ENCODE data around the gene ACTR5.

Gene ACTR5

GRCh38 chr20:38706509-38706908 is 41.8 kb upstream of the ACTR5 start:
- H3K4me3 ChIP-seq (ENCODE audit: low read depth, low read length), result no peak overlapping the region
- in situ Hi-C loops (cut with HindIII; ENCODE audit: low pct_ligation_motif_present, low sequenced_read_pairs), result no loop called here
- no peaks in the 10 kb centered on the region for H3K36me3 ChIP-seq (replicated peaks)
- no peak for DNase-seq
- H3K27ac ChIP-seq, result no peak overlapping the region
- H3K27me3 ChIP-seq (replicated peaks), result peaks cover 5% of the 10 kb centered on the region
- TF ChIP-seq, protein P1, sequence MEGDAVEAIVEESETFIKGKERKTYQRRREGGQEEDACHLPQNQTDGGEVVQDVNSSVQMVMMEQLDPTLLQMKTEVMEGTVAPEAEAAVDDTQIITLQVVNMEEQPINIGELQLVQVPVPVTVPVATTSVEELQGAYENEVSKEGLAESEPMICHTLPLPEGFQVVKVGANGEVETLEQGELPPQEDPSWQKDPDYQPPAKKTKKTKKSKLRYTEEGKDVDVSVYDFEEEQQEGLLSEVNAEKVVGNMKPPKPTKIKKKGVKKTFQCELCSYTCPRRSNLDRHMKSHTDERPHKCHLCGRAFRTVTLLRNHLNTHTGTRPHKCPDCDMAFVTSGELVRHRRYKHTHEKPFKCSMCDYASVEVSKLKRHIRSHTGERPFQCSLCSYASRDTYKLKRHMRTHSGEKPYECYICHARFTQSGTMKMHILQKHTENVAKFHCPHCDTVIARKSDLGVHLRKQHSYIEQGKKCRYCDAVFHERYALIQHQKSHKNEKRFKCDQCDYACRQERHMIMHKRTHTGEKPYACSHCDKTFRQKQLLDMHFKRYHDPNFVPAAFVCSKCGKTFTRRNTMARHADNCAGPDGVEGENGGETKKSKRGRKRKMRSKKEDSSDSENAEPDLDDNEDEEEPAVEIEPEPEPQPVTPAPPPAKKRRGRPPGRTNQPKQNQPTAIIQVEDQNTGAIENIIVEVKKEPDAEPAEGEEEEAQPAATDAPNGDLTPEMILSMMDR (IDR thresholded peaks at IDR 0.05; ENCODE audit: low read depth, low read length, missing control alignments), result no peak

GRCh38 chr20:38714308-38714707 is 34.0 kb upstream of the ACTR5 start:
- DNase-seq, result no peak
- Histone ChIP-seq H3K4me3 (ENCODE audit: low read depth, low read length) (no peak overlapping the region), H3K27me3 (replicated peaks) (peaks cover 12% of the 10 kb centered on the region), H3K27ac (no peak overlapping the region), H3K36me3 (replicated peaks) (no peaks in the 10 kb centered on the region)
- TF ChIP-seq, protein P1 (IDR thresholded peaks at IDR 0.05; ENCODE audit: low read depth, low read length, missing control alignments), result no peak
- in situ Hi-C loops (cut with HindIII; ENCODE audit: low pct_ligation_motif_present, low sequenced_read_pairs), result no loop called here

DNA sequence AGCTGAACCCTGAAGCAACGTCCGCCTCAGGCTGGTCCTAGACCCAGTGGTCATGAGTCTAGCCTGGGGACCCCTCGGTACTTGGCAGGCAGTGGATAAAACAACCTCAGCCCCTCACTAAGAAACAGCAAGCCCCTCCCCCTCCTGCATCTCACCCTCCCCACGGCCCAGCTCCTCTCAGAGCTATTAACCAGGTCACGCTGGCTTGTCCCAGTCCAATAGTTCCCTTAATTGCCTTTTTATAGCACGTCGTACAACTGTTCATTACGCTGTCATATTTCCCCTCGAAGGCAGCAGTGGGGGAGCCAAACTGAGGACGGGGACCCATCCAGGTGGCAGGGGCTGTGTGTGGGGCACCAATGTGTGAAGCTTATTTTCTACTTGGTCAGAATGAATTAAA is 32.6 kb upstream of the ACTR5 start:
- H3K27me3 ChIP-seq (replicated peaks), result peaks cover 23% of the 10 kb centered on the region
- TF ChIP-seq, protein P1 (IDR thresholded peaks at IDR 0.05; ENCODE audit: low read depth, low read length, missing control alignments), result no peak
- DNase-seq, result no peak
- H3K4me3 ChIP-seq (ENCODE audit: low read depth, low read length), result no peak overlapping the region
- in situ Hi-C loops (cut with HindIII; ENCODE audit: low pct_ligation_motif_present, low sequenced_read_pairs), result no loop called here
- H3K27ac ChIP-seq, result no peak overlapping the region
- H3K36me3 ChIP-seq (replicated peaks), result no peaks in the 10 kb centered on the region

DNA sequence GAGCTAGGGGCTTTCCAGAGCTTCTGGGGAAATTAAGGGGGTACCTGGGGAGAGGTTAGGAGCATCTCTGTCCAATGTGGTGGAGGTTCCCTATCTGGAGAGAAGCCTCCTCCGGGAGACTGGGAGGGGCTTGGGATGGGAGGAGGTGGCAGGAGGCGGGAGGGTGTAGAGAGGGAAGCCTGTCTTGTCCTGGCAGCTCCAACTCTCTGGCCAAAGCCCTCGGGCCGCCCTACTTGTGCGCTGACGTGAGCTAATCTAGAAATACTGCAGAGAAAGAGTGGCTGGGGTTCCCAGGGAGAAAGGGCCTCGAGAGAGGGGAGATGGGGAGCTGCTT is 25.6 kb upstream of the ACTR5 start:
- H3K36me3 ChIP-seq (replicated peaks), result no peaks in the 10 kb centered on the region
- H3K27me3 ChIP-seq (replicated peaks), result peaks cover 86% of the 10 kb centered on the region
- DNase-seq, result no peak
- TF ChIP-seq, protein P1 (IDR thresholded peaks at IDR 0.05; ENCODE audit: low read depth, low read length, missing control alignments), result no peak
- H3K27ac ChIP-seq, result no peak overlapping the region
- in situ Hi-C loops (cut with HindIII; ENCODE audit: low pct_ligation_motif_present, low sequenced_read_pairs), result no loop called here
- no peak overlapping the region for H3K4me3 ChIP-seq (ENCODE audit: low read depth, low read length)

- TF ChIP-seq, protein P1 (IDR thresholded peaks at IDR 0.05; ENCODE audit: low read depth, low read length, missing control alignments), result no peak
- Histone ChIP-seq H3K27me3 (replicated peaks) (peaks cover 92% of the 10 kb centered on the region), H3K4me3 (ENCODE audit: low read depth, low read length) (no peak overlapping the region), H3K36me3 (replicated peaks) (no peaks in the 10 kb centered on the region), H3K27ac (no peak overlapping the region)
- in situ Hi-C loops (cut with HindIII; ENCODE audit: low pct_ligation_motif_present, low sequenced_read_pairs), result no loop called here
- DNase-seq, result no peak
These were observed 25.0 kb upstream of the ACTR5 start for GRCh38 chr20:38723017-38723847.

Data from brain microvascular endothelial cell (primary cell).